Right renal pelvis (tissue), 4 donors: ENCODE measurements around the gene RESF1. TPM values are rescaled to one million over a fixed set of nuclear protein-coding genes. Genes with fewer than 3 reads are reported as not detected.

Experiments
- DNase-seq, 4 donors: peaks; one replicate each; pipeline ENCODE4 v3.0.0-alpha.2; 2013; ENCODE audit warnings: low read depth in 4 of 4, low spot score in 3 of 4, missing footprints in 1 of 4
- polyA plus RNA-seq, 4 donors: library from polyadenylated mRNA; unstranded; fragments of 120-200 nt; gene quantifications; one replicate each; pipeline ENCODE4 v1.2.1, GENCODE V29; 2013; ENCODE audit not compliant: insufficient read length in 4 of 4

Gene RESF1
- polyA plus RNA-seq, 4 donors: 46.5 to 57.6 (median 54.6) TPM

- DNase-seq: no peak
These were observed 46.4 kb downstream of the RESF1 start for GRCh38 chr12:32005496-32006125.

Other genes with a start within 250 kb of the RESF1 start
- 10 to 100 TPM; 19.3 to 27.2 (median 23.6) TPM for gene AMN1, start 230.4 kb upstream of the RESF1 start, polyA plus RNA-seq
- gene BICD1, start 147.4 kb downstream of the RESF1 start, polyA plus RNA-seq: 10 to 100 TPM; 19.2 to 25.4 (median 24.1) TPM